Testis (tissue), 2 donors: Measurements from ENCODE around the gene MAPK1IP1L.

ENCODE experiments used
- CTCF ChIP-seq, 3 experiments: fragments of 450-650 bp in 2 of 3; fragments of 200-600 bp in 1 of 3; sonication (generic) in 1 of 3; IDR thresholded peaks; one replicate each; pipeline ENCODE4 v1.5.1; 2016 to 2019; ENCODE audit warnings: antibody characterized with exemption in 3 of 3, mild to moderate bottlenecking in 2 of 3, moderate library complexity in 1 of 3
- POLR2A ChIP-seq: fragments of 450-650 bp; IDR thresholded peaks from one replicate; pipeline ENCODE4 v1.6.1; 2017; ENCODE audit warnings: antibody characterized with exemption, mild to moderate bottlenecking, moderate library complexity

- no peak for TF ChIP-seq POLR2A
- TF ChIP-seq CTCF (IDR thresholded peaks at IDR 0.05), result no peak
Measured at GRCh38 chr14:55092341-55092740, 40.9 kb downstream of the MAPK1IP1L start.
